ENCODE measurements around the gene ORC2. TPM values are rescaled to one million over a fixed set of nuclear protein-coding genes. Genes with fewer than 3 reads are reported as not detected.
A peak's percentile ranks its signal among the peaks of the same experiment; 100 is the strongest.

ORC2 gene
- total RNA-seq, 1 experiment from 2014 or later, result 17.7 TPM

- DNase-seq, result no peak
- TF ChIP-seq EZH2 (IDR thresholded peaks at IDR 0.05; ENCODE audit: low read length, unreplicated experiment), result no peak
- no peak for TF ChIP-seq CTCF (conservative IDR thresholded peaks at IDR 0.05; ENCODE audit: low read depth, low read length)
- TF ChIP-seq EZH2phosphoT487 (IDR thresholded peaks at IDR 0.05; ENCODE audit: borderline replicate concordance, low read length), result no peak
- no peak overlapping the region for H3K27ac ChIP-seq (ENCODE audit: low read length)
- peaks cover 70% of the 10 kb centered on the region for H3K79me2 ChIP-seq (ENCODE audit: low read length)
- no peak overlapping the region for H2AFZ ChIP-seq (ENCODE audit: low read length)
- peaks cover 32% of the 10 kb centered on the region for H3K36me3 ChIP-seq (ENCODE audit: low read depth, low read length)
- no peaks in the 10 kb centered on the region for H3F3A ChIP-seq (ENCODE audit: low read length, unreplicated experiment)
- H3K27me3 ChIP-seq (ENCODE audit: low read length), result no peaks in the 10 kb centered on the region
- CTCF ChIA-PET, result no interaction called here
- peaks cover 28% of the 10 kb centered on the region for H4K20me1 ChIP-seq (ENCODE audit: low read length)
- POLR2A ChIA-PET (ENCODE audit: unreplicated experiment), result no interaction called here
- H3K4me3 ChIP-seq (ENCODE audit: low read length), result peak overlapping the region; percentile 81
- intact Hi-C loops (cut with micrococcal nuclease), result loop anchor here (5.0 to 10.0 kb wide), 2 partner anchors 193 to 271 kb away; no protein-coding TSS in a partner anchor
- no TSS peak for BruUV-seq (replicated peaks)
- peak overlapping the region; percentile 96 for H3K4me2 ChIP-seq (ENCODE audit: low read length)
- H3K4me1 ChIP-seq (ENCODE audit: insufficient read depth, low read length), result peaks cover 39% of the 10 kb centered on the region
- no peaks in the 10 kb centered on the region for H3K9me2 ChIP-seq (replicated peaks; ENCODE audit: low read length)
- no peaks in the 10 kb centered on the region for H3K9me3 ChIP-seq (ENCODE audit: low read length)
- H3K9ac ChIP-seq (ENCODE audit: low read length), result peak overlapping the region; percentile 84
- no peak for ATAC-seq
These were observed 1.8 kb downstream of the ORC2 start for GRCh38 chr2:200961674-200962073.

- intact Hi-C loops (cut with micrococcal nuclease), result no loop called here
These were observed 13.1 kb downstream of the ORC2 start for GRCh38 chr2:200950378-200950777.

More at GRCh38 chr2:200950378-200950777, 13.1 kb downstream of the ORC2 start:
- ChIA-PET CTCF (no interaction called here), POLR2A (ENCODE audit: unreplicated experiment) (no interaction called here)
- no peaks in the 10 kb centered on the region for H3K9me3 ChIP-seq (ENCODE audit: low read length)
- TF ChIP-seq EZH2 (IDR thresholded peaks at IDR 0.05; ENCODE audit: low read length, unreplicated experiment) (no peak), CTCF (conservative IDR thresholded peaks at IDR 0.05; ENCODE audit: low read depth, low read length) (no peak), EZH2phosphoT487 (IDR thresholded peaks at IDR 0.05; ENCODE audit: borderline replicate concordance, low read length) (no peak)
- H3K9me2 ChIP-seq (replicated peaks; ENCODE audit: low read length), result no peaks in the 10 kb centered on the region
- no peak overlapping the region for H3K27ac ChIP-seq (ENCODE audit: low read length)
- H3K9ac ChIP-seq (ENCODE audit: low read length), result no peak overlapping the region
- H3K36me3 ChIP-seq (ENCODE audit: low read depth, low read length), result peaks cover 45% of the 10 kb centered on the region
- ATAC-seq (no peak), DNase-seq (no peak)
- peaks cover 5% of the 10 kb centered on the region; the same call in 1 of the 2 replicates for H4K20me1 ChIP-seq (ENCODE audit: low read length)
- no peaks in the 10 kb centered on the region for H3K27me3 ChIP-seq (ENCODE audit: low read length)
- peaks cover 13% of the 10 kb centered on the region for H3K4me1 ChIP-seq (ENCODE audit: insufficient read depth, low read length)
- H3K4me2 ChIP-seq (ENCODE audit: low read length), result no peak overlapping the region
- peaks cover 18% of the 10 kb centered on the region for H3F3A ChIP-seq (ENCODE audit: low read length, unreplicated experiment)
- H2AFZ ChIP-seq (ENCODE audit: low read length), result no peak overlapping the region
- BruUV-seq (replicated peaks), result no TSS peak
- H3K79me2 ChIP-seq (ENCODE audit: low read length), result no peaks in the 10 kb centered on the region
- no peak overlapping the region for H3K4me3 ChIP-seq (ENCODE audit: low read length)
